ENCODE data around the gene NRAP.

NRAP gene

DNA sequence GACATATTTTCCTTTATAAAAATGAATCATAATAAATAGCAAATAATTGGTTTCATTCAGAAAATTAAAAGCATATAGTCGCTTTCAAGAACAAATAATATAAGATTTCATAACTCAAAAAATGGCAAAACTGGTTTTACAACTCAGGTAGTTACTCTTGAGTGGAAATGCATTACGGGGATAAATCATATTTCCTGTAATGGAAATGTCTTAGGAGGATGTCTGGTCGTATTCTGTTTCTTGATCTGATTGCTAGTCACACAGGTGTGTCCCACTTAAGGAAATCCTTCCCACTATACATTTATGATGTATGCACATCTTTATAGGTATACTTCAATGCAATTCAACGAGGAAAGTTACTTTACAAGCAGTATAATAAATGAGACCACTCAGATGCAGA lies 20.7 kb downstream of the NRAP start (continued):
- TF ChIP-seq ZNF621 (tag by site-specific recombination; IDR thresholded peaks at IDR 0.05): no peak
- TF ChIP-seq, protein P1, sequence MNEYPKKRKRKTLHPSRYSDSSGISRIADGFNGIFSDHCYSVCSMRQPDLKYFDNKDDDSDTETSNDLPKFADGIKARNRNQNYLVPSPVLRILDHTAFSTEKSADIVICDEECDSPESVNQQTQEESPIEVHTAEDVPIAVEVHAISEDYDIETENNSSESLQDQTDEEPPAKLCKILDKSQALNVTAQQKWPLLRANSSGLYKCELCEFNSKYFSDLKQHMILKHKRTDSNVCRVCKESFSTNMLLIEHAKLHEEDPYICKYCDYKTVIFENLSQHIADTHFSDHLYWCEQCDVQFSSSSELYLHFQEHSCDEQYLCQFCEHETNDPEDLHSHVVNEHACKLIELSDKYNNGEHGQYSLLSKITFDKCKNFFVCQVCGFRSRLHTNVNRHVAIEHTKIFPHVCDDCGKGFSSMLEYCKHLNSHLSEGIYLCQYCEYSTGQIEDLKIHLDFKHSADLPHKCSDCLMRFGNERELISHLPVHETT (tag by site-specific recombination; IDR thresholded peaks at IDR 0.05): no peak
- no peak for TF ChIP-seq ZNF214 (tag by site-specific recombination; IDR thresholded peaks at IDR 0.05; ENCODE audit: borderline replicate concordance)
- TF ChIP-seq ZFP69B (tag by site-specific recombination; IDR thresholded peaks at IDR 0.05): no peak

DNA sequence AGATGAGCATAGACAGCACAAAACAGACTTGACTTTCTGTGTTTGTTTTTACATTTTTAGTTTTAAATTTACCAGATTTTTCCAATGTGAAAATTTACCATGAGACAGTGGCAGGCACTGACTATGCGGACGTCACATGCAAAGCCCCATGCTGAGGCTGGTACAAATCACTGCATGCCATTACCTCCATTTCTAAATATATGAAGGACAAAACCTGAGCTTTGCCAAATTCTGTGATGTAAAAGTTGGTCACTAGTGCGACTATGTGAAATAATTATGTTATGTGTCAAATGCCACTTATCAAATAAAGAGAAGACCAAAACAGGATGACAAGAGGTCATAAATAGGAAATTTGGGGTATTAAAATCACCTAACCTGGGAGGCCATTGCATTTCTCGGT lies 22.1 kb downstream of the NRAP start:
- H3K27ac ChIP-seq (ENCODE audit: extremely low read depth, low read depth, low read length): no peak overlapping the region
- ChIA-PET POLR2A (no interaction called here), CTCF (interaction anchor here (0.6 kb wide), 1 partner anchor 683 kb away, joined by 3 read pairs; no protein-coding TSS in a partner anchor)
- no peak overlapping the region for H3K4me3 ChIP-seq (ENCODE audit: low read depth, low read length)
- H3K9me3 ChIP-seq (ENCODE audit: control insufficient read depth, insufficient read depth, low read depth, low read length): no peaks in the 10 kb centered on the region
- H3K4me1 ChIP-seq (ENCODE audit: control insufficient read depth, insufficient read depth, low read length): peaks cover 11% of the 10 kb centered on the region; the same call in 1 of the 2 replicates
- no peaks in the 10 kb centered on the region for H3K36me3 ChIP-seq (ENCODE audit: control insufficient read depth in 2 of 2, insufficient read depth in 1 of 2, low read length in 2 of 2)
- TF ChIP-seq ZBTB1 (tag by site-specific recombination; IDR thresholded peaks at IDR 0.05) (no peak), ZNF776 (tag by site-specific recombination; IDR thresholded peaks at IDR 0.05; ENCODE audit: borderline replicate concordance) (no peak), KLF8 (tag by site-specific recombination; IDR thresholded peaks at IDR 0.05) (no peak), ZNF24 (tag by site-specific recombination; IDR thresholded peaks at IDR 0.05) (no peak)
- TF ChIP-seq, protein P2, sequence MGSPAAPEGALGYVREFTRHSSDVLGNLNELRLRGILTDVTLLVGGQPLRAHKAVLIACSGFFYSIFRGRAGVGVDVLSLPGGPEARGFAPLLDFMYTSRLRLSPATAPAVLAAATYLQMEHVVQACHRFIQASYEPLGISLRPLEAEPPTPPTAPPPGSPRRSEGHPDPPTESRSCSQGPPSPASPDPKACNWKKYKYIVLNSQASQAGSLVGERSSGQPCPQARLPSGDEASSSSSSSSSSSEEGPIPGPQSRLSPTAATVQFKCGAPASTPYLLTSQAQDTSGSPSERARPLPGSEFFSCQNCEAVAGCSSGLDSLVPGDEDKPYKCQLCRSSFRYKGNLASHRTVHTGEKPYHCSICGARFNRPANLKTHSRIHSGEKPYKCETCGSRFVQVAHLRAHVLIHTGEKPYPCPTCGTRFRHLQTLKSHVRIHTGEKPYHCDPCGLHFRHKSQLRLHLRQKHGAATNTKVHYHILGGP (tag by site-specific recombination; IDR thresholded peaks at IDR 0.05): no peak
- TF ChIP-seq, protein P3, sequence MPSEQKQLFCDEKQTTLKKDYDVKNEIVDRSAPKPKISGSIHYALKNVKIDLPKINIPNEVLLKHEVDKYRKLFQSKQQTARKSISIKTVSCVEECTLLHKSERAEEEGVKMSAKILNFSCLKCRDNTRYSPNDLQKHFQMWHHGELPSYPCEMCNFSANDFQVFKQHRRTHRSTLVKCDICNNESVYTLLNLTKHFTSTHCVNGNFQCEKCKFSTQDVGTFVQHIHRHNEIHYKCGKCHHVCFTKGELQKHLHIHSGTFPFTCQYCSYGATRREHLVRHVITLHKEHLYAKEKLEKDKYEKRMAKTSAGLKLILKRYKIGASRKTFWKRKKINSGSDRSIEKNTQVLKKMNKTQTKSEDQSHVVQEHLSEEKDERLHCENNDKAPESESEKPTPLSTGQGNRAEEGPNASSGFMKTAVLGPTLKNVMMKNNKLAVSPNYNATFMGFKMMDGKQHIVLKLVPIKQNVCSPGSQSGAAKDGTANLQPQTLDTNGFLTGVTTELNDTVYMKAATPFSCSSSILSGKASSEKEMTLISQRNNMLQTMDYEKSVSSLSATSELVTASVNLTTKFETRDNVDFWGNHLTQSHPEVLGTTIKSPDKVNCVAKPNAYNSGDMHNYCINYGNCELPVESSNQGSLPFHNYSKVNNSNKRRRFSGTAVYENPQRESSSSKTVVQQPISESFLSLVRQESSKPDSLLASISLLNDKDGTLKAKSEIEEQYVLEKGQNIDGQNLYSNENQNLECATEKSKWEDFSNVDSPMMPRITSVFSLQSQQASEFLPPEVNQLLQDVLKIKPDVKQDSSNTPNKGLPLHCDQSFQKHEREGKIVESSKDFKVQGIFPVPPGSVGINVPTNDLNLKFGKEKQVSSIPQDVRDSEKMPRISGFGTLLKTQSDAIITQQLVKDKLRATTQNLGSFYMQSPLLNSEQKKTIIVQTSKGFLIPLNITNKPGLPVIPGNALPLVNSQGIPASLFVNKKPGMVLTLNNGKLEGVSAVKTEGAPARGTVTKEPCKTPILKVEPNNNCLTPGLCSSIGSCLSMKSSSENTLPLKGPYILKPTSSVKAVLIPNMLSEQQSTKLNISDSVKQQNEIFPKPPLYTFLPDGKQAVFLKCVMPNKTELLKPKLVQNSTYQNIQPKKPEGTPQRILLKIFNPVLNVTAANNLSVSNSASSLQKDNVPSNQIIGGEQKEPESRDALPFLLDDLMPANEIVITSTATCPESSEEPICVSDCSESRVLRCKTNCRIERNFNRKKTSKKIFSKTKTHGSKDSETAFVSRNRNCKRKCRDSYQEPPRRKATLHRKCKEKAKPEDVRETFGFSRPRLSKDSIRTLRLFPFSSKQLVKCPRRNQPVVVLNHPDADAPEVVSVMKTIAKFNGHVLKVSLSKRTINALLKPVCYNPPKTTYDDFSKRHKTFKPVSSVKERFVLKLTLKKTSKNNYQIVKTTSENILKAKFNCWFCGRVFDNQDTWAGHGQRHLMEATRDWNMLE (tag by site-specific recombination; conservative IDR thresholded peaks at IDR 0.05; ENCODE audit: low read depth): no peak
- TF ChIP-seq, protein P4, sequence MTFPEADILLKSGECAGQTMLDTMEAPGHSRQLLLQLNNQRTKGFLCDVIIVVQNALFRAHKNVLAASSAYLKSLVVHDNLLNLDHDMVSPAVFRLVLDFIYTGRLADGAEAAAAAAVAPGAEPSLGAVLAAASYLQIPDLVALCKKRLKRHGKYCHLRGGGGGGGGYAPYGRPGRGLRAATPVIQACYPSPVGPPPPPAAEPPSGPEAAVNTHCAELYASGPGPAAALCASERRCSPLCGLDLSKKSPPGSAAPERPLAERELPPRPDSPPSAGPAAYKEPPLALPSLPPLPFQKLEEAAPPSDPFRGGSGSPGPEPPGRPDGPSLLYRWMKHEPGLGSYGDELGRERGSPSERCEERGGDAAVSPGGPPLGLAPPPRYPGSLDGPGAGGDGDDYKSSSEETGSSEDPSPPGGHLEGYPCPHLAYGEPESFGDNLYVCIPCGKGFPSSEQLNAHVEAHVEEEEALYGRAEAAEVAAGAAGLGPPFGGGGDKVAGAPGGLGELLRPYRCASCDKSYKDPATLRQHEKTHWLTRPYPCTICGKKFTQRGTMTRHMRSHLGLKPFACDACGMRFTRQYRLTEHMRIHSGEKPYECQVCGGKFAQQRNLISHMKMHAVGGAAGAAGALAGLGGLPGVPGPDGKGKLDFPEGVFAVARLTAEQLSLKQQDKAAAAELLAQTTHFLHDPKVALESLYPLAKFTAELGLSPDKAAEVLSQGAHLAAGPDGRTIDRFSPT (tag by site-specific recombination; IDR thresholded peaks at IDR 0.05): no peak

DNA sequence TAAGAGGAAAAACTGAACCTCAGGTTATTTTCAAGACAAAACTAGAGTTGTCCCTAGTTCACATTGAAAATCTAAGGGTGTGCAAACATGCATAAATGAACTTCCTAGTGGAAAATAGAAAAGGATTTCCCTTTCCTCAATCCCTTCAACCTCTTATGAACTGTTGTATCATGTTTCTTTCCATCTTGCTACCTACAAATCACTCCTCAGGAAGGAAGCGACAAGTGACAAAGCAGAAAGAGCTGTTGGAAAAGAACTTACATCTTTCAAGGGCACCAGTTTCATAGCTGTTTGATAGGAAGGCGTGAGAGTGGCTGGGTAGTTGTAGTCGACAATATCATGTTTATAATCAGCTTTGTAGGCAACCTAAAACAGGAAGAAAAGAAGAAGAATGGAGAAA lies 23.9 kb downstream of the NRAP start:
- CTCF ChIA-PET: interaction anchor here (1.6 to 2.6 kb wide), 2 partner anchors 24 to 40 kb away, joined by 5 to 10 read pairs; partner anchors contain the start of gene CASP7

More for the DNA sequence above, 23.9 kb downstream of the NRAP start:
- Histone ChIP-seq H3K9me3 (ENCODE audit: control insufficient read depth, insufficient read depth, low read depth, low read length) (no peaks in the 10 kb centered on the region), H3K36me3 (ENCODE audit: control insufficient read depth in 2 of 2, insufficient read depth in 1 of 2, low read length in 2 of 2) (no peaks in the 10 kb centered on the region), H3K4me3 (ENCODE audit: low read depth, low read length) (no peak overlapping the region), H3K27ac (ENCODE audit: extremely low read depth, low read depth, low read length) (no peak overlapping the region), H3K4me1 (ENCODE audit: control insufficient read depth, insufficient read depth, low read length) (peaks cover 9% of the 10 kb centered on the region; the same call in 1 of the 2 replicates)
- TF ChIP-seq SCRT2 (tag by site-specific recombination; IDR thresholded peaks at IDR 0.05) (peak; percentile 53; the same call in 1 of the 2 replicates), SP3 (tag by site-specific recombination; IDR thresholded peaks at IDR 0.05) (no peak)
- POLR2A ChIA-PET: no interaction called here

All from HEK293 (cell line).